Measurements from ENCODE around the gene DBF4B.
"Not testable (repeated sequence)": the region's sequence is repeated elsewhere in the genome, so short reads cannot be mapped to it uniquely, and the experiment has no call there.

The DBF4B gene

DNA sequence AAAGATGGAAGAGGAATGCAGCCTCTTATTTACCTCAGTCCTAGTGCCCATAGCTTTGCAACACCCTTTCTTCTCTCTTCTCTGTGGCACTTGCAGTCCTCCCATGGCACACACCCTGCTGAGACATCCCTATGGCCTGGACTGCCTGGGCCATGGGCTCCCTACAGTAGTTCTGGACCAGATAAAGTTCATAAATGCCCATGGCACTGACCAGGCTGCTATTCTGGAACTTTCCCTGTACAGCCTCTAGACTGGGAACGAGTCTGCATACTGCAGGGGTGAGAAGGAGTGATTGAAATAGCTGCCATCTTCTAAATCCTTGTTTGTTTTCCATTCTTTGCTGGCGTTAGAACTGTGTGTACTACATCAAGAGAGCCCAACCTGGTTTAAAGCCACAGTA, 25.8 kb downstream of the DBF4B start:
- DNase-seq (ENCODE audit: low spot score): no peak

GRCh38 chr17:44736551-44737240, 28.2 kb downstream of the DBF4B start:
- no peak for DNase-seq (ENCODE audit: low spot score)

DNA sequence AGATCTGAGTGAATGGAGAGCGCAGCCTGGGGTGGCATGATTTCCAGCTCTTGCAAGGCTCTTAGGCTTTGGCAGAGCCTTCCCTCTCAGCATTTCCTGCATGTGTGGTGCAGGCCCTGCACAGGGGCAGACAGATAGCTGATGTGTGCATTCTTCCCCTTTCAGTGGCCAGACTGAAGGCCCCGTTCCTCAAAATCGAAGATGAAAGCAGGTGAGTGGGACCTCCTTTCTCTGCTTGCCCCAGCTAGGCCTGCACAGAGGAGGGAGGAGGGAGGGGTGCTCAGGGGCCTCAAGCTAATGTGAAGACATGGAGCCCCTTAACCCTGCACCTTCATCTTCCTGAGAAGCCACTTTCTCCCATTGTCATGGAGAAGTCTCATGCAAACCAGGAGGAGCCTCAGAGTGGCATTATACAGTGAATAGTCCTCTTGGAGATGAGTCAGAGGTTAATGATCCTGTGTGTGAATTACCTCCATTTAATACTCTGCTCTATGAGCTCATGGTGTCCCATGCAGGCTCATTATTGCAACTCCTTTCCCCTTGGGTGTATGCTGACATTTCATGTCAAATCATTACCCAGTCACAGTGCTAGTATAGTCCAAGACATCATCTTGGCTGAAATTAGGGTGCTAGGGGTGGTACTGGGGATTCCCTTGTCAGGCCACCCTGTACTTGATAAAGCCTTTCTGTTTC, 29.9 kb downstream of the DBF4B start:
- DNase-seq (ENCODE audit: low spot score): peak; percentile 82

- DNase-seq (ENCODE audit: low spot score): no peak
These were observed 32.9 kb downstream of the DBF4B start for GRCh38 chr17:44741316-44741715.

- DNase-seq (ENCODE audit: low spot score): no peak
These were observed 36.8 kb downstream of the DBF4B start for GRCh38 chr17:44745301-44745700.

GRCh38 chr17:44745738-44746137, 37.3 kb downstream of the DBF4B start:
- DNase-seq (ENCODE audit: low spot score): not testable (repeated sequence)

DNA sequence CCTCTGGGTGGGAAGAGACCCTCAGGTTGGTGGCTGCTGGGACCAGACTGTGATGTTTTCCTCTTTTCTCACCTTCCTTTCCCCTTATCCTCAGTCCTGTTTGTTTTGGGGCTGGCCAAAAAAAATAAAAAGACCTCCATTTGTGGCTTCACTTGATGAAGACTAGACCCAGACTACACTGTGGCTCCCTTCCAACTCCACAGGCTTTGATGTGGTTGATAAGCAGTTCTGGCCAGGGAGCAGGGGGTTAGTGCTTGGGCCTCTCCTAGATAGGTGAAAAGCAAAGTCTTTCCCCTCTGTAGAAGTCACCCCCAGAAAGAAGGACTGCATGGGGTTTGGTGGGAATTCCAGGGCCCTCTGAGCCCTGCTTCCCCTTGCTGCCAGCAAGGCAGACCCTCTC, 39.1 kb downstream of the DBF4B start:
- no peak for DNase-seq (ENCODE audit: low spot score)

GRCh38 chr17:44749076-44749979, 40.9 kb downstream of the DBF4B start:
- DNase-seq (ENCODE audit: low spot score): no peak

- DNase-seq (ENCODE audit: low spot score): no peak
These were observed 41.5 kb downstream of the DBF4B start for GRCh38 chr17:44749980-44750318.

DNA sequence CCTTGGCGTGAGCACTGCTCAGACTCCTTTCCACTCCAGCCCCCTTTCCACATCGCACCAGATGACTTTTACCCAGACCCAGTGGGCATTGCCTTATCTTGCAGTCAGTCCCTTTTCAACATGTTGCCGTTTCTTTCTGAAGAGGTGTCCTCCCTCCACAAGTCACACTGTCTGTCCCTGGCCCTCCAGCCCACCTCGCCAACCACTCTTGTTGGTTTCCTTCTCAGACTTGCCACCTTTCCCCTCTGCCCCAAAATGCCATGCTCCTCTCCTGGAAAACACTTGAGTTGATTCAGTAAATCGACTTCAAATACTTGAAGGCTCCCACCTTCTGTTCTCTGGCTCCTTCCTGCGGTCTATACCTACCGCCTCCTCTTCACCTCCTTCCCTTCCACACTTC, 42.9 kb downstream of the DBF4B start:
- no peak for DNase-seq (ENCODE audit: low spot score)

GRCh38 chr17:44751806-44752205, 43.3 kb downstream of the DBF4B start:
- no peak for DNase-seq (ENCODE audit: low spot score)

GRCh38 chr17:44752953-44753861, 44.7 kb downstream of the DBF4B start:
- DNase-seq (ENCODE audit: low spot score): no peak

DNA sequence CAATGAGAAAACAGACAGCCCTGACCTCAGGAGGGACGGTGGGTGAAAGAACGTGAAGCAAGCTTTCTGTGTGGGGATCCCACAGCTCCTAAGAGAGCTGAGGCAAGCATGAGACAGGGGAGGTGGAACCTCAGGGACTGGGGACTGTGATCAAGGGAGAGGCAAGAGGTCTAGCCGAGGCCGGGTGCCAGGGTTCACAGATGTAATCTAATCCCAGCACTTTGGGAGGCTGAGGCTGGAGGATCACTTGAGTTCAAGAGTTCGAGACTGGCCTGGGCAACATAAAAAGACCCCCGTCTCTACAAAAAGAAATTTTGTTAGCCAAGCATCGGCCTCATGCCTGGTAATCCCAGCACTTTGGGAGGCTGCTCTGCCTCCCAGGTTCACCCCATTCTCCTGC, 45.8 kb downstream of the DBF4B start:
- no peak for DNase-seq (ENCODE audit: low spot score)

DNA sequence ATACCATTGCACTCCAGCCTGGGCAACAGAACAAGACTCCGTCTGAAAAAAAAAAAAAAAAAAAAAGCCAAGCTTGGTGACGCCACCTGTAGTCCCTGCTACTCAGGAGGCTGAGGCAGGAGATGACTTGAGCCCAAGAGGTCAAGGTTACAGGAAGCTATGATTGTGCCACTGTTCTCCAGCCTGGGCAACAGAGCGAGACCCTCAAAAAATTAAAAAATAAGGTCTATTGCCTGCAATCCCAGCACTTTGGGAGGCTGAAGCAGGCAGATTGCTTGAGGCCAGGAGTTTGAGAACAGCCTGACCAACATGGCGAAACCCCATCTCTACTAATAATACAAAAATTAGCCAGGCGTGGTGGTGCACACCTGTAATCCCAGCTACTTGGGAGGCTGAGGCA, 46.7 kb downstream of the DBF4B start:
- not testable (repeated sequence) for DNase-seq (ENCODE audit: low spot score)

- DNase-seq (ENCODE audit: low spot score): no peak
These were observed 48.8 kb downstream of the DBF4B start for GRCh38 chr17:44757045-44757917.

DNA sequence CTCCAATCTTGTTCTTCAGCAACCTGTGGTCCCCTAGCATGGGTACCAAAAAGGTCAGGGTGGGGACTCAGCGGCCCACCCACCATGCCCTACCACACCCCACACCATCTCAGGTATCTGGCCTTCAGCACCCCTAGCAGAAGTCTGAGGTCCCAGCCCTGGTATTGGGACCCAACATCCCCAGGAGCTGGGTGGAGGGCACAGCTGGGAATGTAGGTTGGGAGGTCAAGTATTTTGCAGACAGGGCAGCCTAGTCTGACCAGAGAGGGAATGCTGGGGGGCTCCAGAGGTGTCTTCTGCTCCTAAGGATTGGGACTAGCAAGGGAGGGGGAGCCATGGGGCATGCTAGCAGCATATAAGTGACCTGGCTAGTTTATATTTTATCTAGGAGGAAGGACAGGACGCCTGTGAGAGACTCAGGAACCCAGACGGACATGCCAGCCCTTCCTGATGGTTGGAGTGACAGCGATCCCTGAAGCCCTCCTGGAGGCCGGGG, 49.5 kb downstream of the DBF4B start:
- DNase-seq (ENCODE audit: low spot score): no peak

- DNase-seq (ENCODE audit: low spot score): no peak
These were observed 50.1 kb downstream of the DBF4B start, which contains the start of gene ADAM11 for GRCh38 chr17:44758414-44759085. TSS of gene ADAM11 (plus strand) at chr17:44758988. CDS start at chr17:44759200, 212 bp downstream.

DNA sequence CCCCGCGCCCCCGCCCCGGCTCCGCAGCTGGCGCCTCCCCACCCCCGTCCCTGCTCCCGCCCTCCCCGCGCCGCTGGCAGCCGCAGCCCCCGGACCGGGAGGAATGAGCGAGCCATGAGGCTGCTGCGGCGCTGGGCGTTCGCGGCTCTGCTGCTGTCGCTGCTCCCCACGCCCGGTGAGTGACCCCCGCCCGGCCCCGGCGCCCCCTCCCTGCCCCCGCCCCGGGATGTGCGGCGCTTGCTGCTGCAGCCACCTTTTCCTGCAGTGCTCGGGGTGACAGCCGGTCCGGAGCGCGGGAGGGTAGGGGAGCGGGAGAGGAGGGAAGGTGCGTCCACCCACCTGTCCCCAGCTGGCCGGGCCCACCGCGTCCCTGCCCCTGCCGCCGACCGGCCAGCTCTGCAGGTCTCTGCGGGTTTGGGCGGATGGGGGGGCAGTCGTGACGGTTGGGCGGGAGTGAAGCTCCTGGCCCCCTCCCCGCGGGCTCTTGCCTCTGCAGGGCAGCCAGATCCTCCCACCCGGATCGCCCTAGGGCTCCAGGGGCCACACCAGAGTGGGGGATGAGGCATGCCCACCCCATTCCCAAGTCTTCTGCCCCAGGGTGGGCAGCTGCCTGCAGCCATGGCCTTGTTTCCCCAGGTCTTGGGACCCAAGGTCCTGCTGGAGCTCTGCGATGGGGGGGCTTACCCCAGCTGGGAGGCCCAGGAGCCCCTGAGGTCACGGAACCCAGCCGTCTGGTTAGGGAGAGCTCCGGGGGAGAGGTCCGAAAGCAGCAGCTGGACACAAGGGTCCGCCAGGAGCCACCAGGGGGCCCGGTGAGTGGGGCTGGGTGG, 50.8 kb downstream of the DBF4B start:
- DNase-seq (ENCODE audit: low spot score): no peak

- no peak for DNase-seq (ENCODE audit: low spot score)
These were observed 51.4 kb downstream of the DBF4B start for GRCh38 chr17:44759916-44760243.
